PFSK-1 (cell line): Measurements from ENCODE around the gene CPLANE2.

Experiments used
- POLR2AphosphoS5 ChIP-seq: IDR thresholded peaks from 2 replicates; pipeline ENCODE4 v1.6.1; 2012; ENCODE audit warnings: low read depth, mild to moderate bottlenecking, control low read depth, low read length, moderate library complexity
- TAF1 ChIP-seq: IDR thresholded peaks from 2 replicates; pipeline ENCODE4 v1.6.1; 2012; ENCODE audit warnings: low read length, control low read depth, borderline replicate concordance; ENCODE audit not compliant: insufficient read depth
- TF ChIP-seq, protein P1 (sequence below), 2 experiments: IDR thresholded peaks; 2 replicates each; pipeline versions ENCODE4 v1.6.1 to v1.8.0; 2011 to 2012; ENCODE audit warnings: low read depth in 2 of 2, low read length in 2 of 2, control low read depth in 1 of 2, inconsistent platforms in 1 of 2, mild to moderate bottlenecking in 1 of 2, moderate library complexity in 1 of 2; ENCODE audit not compliant: insufficient read depth in 1 of 2

- TF ChIP-seq POLR2AphosphoS5, result no peak
- TF ChIP-seq TAF1, result no peak
- TF ChIP-seq, protein P1, sequence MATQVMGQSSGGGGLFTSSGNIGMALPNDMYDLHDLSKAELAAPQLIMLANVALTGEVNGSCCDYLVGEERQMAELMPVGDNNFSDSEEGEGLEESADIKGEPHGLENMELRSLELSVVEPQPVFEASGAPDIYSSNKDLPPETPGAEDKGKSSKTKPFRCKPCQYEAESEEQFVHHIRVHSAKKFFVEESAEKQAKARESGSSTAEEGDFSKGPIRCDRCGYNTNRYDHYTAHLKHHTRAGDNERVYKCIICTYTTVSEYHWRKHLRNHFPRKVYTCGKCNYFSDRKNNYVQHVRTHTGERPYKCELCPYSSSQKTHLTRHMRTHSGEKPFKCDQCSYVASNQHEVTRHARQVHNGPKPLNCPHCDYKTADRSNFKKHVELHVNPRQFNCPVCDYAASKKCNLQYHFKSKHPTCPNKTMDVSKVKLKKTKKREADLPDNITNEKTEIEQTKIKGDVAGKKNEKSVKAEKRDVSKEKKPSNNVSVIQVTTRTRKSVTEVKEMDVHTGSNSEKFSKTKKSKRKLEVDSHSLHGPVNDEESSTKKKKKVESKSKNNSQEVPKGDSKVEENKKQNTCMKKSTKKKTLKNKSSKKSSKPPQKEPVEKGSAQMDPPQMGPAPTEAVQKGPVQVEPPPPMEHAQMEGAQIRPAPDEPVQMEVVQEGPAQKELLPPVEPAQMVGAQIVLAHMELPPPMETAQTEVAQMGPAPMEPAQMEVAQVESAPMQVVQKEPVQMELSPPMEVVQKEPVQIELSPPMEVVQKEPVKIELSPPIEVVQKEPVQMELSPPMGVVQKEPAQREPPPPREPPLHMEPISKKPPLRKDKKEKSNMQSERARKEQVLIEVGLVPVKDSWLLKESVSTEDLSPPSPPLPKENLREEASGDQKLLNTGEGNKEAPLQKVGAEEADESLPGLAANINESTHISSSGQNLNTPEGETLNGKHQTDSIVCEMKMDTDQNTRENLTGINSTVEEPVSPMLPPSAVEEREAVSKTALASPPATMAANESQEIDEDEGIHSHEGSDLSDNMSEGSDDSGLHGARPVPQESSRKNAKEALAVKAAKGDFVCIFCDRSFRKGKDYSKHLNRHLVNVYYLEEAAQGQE (IDR thresholded peaks at IDR 0.05; ENCODE audit: insufficient read depth in 1 of 2, low read depth in 2 of 2, low read length in 2 of 2), result no peak
Measured at GRCh38 chr1:16183179-16183578, 53.8 kb downstream of the CPLANE2 start.
